ENCODE data around the gene HRG.
"Not testable (repeated sequence)": the region's sequence is repeated elsewhere in the genome, so short reads cannot be mapped to it uniquely, and the experiment has no call there.

The HRG gene

GRCh38 chr3:186708983-186709679 lies 43.3 kb downstream of the HRG start:
- DNase-seq (ENCODE audit: insufficient read length, low spot score) (no peak), FAIRE-seq (no peak)
- no peak for TF ChIP-seq POLR2A (IDR thresholded peaks at IDR 0.05; ENCODE audit: low read depth, low read length)

GRCh38 chr3:186710694-186711093 lies 44.9 kb downstream of the HRG start:
- not testable (repeated sequence) for DNase-seq (ENCODE audit: insufficient read length, low spot score); FAIRE-seq

GRCh38 chr3:186713499-186713898 lies 47.7 kb downstream of the HRG start:
- FAIRE-seq = no peak
- no peak for DNase-seq (ENCODE audit: insufficient read length, low spot score)
- no peak for TF ChIP-seq POLR2A (IDR thresholded peaks at IDR 0.05; ENCODE audit: low read depth, low read length)

- FAIRE-seq (no peak), DNase-seq (ENCODE audit: insufficient read length, low spot score) (no peak)
- no peak for TF ChIP-seq POLR2A (IDR thresholded peaks at IDR 0.05; ENCODE audit: low read depth, low read length)
Measured at GRCh38 chr3:186717039-186717457, 51.2 kb downstream of the HRG start, which contains the start of gene KNG1. TSS of gene KNG1 (plus strand) at chr3:186717359. CDS start at chr3:186717543, 184 bp downstream.

- DNase-seq (ENCODE audit: insufficient read length, low spot score) = no peak
- TF ChIP-seq POLR2A (IDR thresholded peaks at IDR 0.05; ENCODE audit: low read depth, low read length) = no peak
- no peak for FAIRE-seq
Measured at GRCh38 chr3:186719945-186720739, 54.3 kb downstream of the HRG start.

- FAIRE-seq (peak; percentile 79), DNase-seq (ENCODE audit: insufficient read length, low spot score) (peak; percentile 28)
- TF ChIP-seq POLR2A (IDR thresholded peaks at IDR 0.05; ENCODE audit: low read depth, low read length) = no peak
Measured at GRCh38 chr3:186722457-186722856, 56.6 kb downstream of the HRG start.

- FAIRE-seq (no peak), DNase-seq (ENCODE audit: insufficient read length, low spot score) (no peak)
- no peak for TF ChIP-seq POLR2A (IDR thresholded peaks at IDR 0.05; ENCODE audit: low read depth, low read length)
Measured at GRCh38 chr3:186724911-186725310, 59.1 kb downstream of the HRG start.

All from H54 (cell line).